Measurements from ENCODE around the gene RNF126. TPM values are rescaled to one million over a fixed set of nuclear protein-coding genes. Genes with fewer than 3 reads are reported as not detected.
"Not testable (repeated sequence)": the region's sequence is repeated elsewhere in the genome, so short reads cannot be mapped to it uniquely, and the experiment has no call there.

RNF126 gene
- total and polyA plus RNA-seq, 2 experiments from 2014 or later: 95.7 to 112 TPM

GRCh38 chr19:629515-629914 is 33.5 kb downstream of the RNF126 start:
- Histone ChIP-seq H3K79me2 (replicated peaks; ENCODE audit: insufficient read depth) (peaks cover 40% of the 10 kb centered on the region), H3K27ac (ENCODE audit: low read depth) (0 out of 2 replicates have a peak overlapping the region, but pooled peaks have one; percentile 55)
- not testable (repeated sequence) for H3K4me3 Mint-ChIP-seq; H4K20me1 ChIP-seq (replicated peaks; ENCODE audit: insufficient read depth); H3K4me2 ChIP-seq; H3K27me3 ChIP-seq (ENCODE audit: insufficient read depth); H3K27ac Mint-ChIP-seq; H3K4me1 ChIP-seq (ENCODE audit: insufficient read depth); H3K9me2 ChIP-seq (ENCODE audit: insufficient read depth); H3K9me3 Mint-ChIP-seq; H3K36me3 ChIP-seq (ENCODE audit: insufficient read depth); DNase-seq (ENCODE audit: low spot score); H3F3A ChIP-seq (replicated peaks; ENCODE audit: low read depth); H3K4me3 ChIP-seq; H2AFZ ChIP-seq; ATAC-seq
- peaks cover 17% of the 10 kb centered on the region for H3K27me3 Mint-ChIP-seq (ENCODE audit: insufficient read depth, low read depth, poor library complexity)
- H3K36me3 Mint-ChIP-seq (ENCODE audit: low read depth): peaks cover 51% of the 10 kb centered on the region
- peaks cover 10% of the 10 kb centered on the region; the same call in 1 of the 3 replicates for H3K4me1 Mint-ChIP-seq

- peaks cover 40% of the 10 kb centered on the region for H3K79me2 ChIP-seq (replicated peaks; ENCODE audit: insufficient read depth)
- H3F3A ChIP-seq (replicated peaks; ENCODE audit: low read depth): 0 out of 2 replicates have a peak, but pooled peaks cover 10% of the 10 kb centered on the region
- no peaks in the 10 kb centered on the region for H3K27me3 ChIP-seq (ENCODE audit: insufficient read depth)
- H3K9me2 ChIP-seq (ENCODE audit: insufficient read depth): no peaks in the 10 kb centered on the region
- H3K36me3 Mint-ChIP-seq (ENCODE audit: low read depth): peaks cover 62% of the 10 kb centered on the region
- H3K4me3 ChIP-seq: no peak overlapping the region
- peaks cover 14% of the 10 kb centered on the region for H3K27me3 Mint-ChIP-seq (ENCODE audit: insufficient read depth, low read depth, poor library complexity)
- H3K4me2 ChIP-seq: no peak overlapping the region
- peaks cover 6% of the 10 kb centered on the region; the same call in 2 of the 3 replicates for H3K4me1 Mint-ChIP-seq
- peak overlapping the region; percentile 77; the same call in 1 of the 2 replicates for H3K27ac Mint-ChIP-seq
- peak; percentile 69 for ATAC-seq
- peaks cover 5% of the 10 kb centered on the region for H4K20me1 ChIP-seq (replicated peaks; ENCODE audit: insufficient read depth)
- 0 out of 2 replicates have a peak overlapping the region, but pooled peaks have one; percentile 11 for H3K27ac ChIP-seq (ENCODE audit: low read depth)
- TF ChIP-seq EZH2phosphoT487 (IDR thresholded peaks at IDR 0.05; ENCODE audit: unreplicated experiment) (no peak), CREB1 (CRISPR knock-in tag; IDR thresholded peaks at IDR 0.05; ENCODE audit: low read depth) (no peak), ZNF462 (CRISPR knock-in tag; IDR thresholded peaks at IDR 0.05) (no peak), POLR2AphosphoS5 (IDR thresholded peaks at IDR 0.05; ENCODE audit: low read depth) (no peak), REST (IDR thresholded peaks at IDR 0.05; ENCODE audit: unreplicated experiment) (no peak), ZNF114 (CRISPR knock-in tag; IDR thresholded peaks at IDR 0.05) (no peak), JUNB (IDR thresholded peaks at IDR 0.05; ENCODE audit: unreplicated experiment) (no peak), CTCF (conservative IDR thresholded peaks at IDR 0.05; ENCODE audit: low read depth in 2 of 2) (peak; percentile 79 to 88)
- no peaks in the 10 kb centered on the region for H3K9me3 Mint-ChIP-seq
- DNase-seq (ENCODE audit: low spot score): peak; percentile 86
- H3K4me1 ChIP-seq (ENCODE audit: insufficient read depth): no peaks in the 10 kb centered on the region
- peaks cover 6% of the 10 kb centered on the region; the same call in 1 of the 2 replicates for H3K36me3 ChIP-seq (ENCODE audit: insufficient read depth)
- peak overlapping the region; percentile 15; the same call in 1 of the 3 replicates for H3K4me3 Mint-ChIP-seq
- no peak overlapping the region for H2AFZ ChIP-seq
Observed at GRCh38 chr19:628168-628567, 34.8 kb downstream of the RNF126 start.
